MM.1S (cell line): ENCODE data around the gene CRACDL.
"Not testable (repeated sequence)": the region's sequence is repeated elsewhere in the genome, so short reads cannot be mapped to it uniquely, and the experiment has no call there.

Source experiments
- EZH2 ChIP-seq: fragments of 300-600 bp; sonication (generic); optimal IDR thresholded peaks from 2 replicates; pipeline ENCODE3; 2017; ENCODE audit warnings: low read depth, mild to moderate bottlenecking, antibody characterized with exemption, low read length, mixed read lengths
- EZH2phosphoT487 ChIP-seq: fragments of 300-600 bp; sonication (generic); IDR thresholded peaks from 2 replicates; pipeline ENCODE4 v1.6.1; 2018; ENCODE audit warnings: antibody characterized with exemption, low read length
- TF ChIP-seq, protein P1 (sequence below): fragments of 300-600 bp; sonication (generic); IDR thresholded peaks from 2 replicates; pipeline ENCODE4 v1.5.1; 2016; ENCODE audit warnings: antibody characterized with exemption, low read length, mixed read lengths

DNA sequence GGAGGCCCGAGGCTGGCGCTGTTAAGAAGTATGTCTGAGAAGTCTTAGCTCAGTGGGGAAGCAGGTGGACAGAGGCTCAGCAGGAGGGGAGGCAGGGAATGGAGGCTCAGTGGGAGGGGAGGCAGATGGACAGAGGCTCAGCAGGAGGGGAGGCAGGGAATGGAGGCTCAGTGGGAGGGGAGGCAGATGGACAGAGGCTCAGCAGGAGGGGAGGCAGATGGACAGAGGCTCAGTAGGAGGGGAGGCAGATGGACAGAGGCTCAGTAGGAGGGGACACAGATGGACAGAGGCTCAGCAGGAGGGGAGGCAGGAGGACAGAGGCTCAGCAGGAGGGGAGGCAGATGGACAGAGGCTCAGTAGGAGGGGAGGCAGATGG, 36.3 kb downstream of the CRACDL start:
- TF ChIP-seq, protein P1, sequence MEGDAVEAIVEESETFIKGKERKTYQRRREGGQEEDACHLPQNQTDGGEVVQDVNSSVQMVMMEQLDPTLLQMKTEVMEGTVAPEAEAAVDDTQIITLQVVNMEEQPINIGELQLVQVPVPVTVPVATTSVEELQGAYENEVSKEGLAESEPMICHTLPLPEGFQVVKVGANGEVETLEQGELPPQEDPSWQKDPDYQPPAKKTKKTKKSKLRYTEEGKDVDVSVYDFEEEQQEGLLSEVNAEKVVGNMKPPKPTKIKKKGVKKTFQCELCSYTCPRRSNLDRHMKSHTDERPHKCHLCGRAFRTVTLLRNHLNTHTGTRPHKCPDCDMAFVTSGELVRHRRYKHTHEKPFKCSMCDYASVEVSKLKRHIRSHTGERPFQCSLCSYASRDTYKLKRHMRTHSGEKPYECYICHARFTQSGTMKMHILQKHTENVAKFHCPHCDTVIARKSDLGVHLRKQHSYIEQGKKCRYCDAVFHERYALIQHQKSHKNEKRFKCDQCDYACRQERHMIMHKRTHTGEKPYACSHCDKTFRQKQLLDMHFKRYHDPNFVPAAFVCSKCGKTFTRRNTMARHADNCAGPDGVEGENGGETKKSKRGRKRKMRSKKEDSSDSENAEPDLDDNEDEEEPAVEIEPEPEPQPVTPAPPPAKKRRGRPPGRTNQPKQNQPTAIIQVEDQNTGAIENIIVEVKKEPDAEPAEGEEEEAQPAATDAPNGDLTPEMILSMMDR: not testable (repeated sequence)
- TF ChIP-seq EZH2phosphoT487, EZH2: not testable (repeated sequence)
